GM19467 (cell line): ENCODE data around the gene CSAD.
"Not testable (repeated sequence)": the region's sequence is repeated elsewhere in the genome, so short reads cannot be mapped to it uniquely, and the experiment has no call there.

Experiments
- ATAC-seq: cut with Tn5 transposase; IDR thresholded peaks from one replicate; pipeline ENCODE4 v1.9.1; 2021; ENCODE audit warnings: mild to moderate bottlenecking, moderate library complexity; ENCODE audit not compliant: unreplicated experiment

The CSAD gene

DNA sequence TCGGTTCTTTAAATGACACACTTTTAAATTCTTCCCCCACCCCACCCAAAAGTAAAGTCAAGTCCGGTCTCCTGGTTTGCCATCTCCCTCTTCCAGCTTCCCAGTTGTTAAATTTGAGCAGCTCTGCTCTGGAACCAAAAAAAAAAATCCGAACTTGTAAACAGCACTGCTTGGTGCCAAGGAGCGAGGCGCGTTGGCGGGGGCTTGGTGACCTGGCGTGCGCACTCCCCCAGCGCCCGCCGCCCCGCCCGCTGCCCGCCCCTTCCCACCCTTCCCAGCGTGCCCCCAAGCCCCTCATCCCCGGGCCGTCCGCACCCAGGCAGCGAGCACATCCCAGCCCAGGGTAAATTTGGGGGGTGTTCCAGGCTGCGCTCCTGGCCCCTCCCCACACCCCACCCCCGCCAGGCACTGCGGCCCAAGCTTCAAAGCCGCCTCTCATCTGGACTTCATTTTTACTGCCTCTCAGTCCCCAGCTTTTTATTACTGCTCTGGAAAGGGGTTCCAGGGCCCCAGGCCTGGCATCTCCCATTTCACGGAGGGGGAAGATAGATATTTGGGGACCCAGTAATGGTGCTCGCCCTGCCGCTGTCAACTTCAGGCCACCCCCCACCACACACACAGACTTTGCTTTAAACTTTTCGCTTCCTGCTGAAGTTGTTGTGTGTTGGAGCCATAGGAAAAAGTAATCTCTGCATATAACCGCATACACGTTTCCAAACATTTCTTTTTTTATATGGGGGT lies 38.0 kb upstream of the CSAD start:
- ATAC-seq: no peak

DNA sequence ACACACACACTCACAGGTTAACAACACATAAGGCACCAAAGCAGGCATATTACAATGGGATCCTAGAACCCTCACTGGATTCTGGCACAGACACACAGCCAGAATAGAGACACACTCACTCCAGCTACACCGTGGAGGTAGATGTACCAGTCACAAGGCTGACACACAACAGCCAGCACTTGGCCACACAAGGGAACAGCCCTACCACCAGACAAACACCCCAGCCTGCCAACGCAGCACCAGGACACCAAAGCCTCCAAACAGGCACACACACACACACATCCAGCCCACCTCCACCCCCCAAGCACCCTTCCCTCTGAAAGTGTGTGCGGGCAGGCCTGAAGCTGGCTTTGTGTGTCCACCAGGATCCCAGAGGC lies 37.2 kb upstream of the CSAD start:
- no peak for ATAC-seq

DNA sequence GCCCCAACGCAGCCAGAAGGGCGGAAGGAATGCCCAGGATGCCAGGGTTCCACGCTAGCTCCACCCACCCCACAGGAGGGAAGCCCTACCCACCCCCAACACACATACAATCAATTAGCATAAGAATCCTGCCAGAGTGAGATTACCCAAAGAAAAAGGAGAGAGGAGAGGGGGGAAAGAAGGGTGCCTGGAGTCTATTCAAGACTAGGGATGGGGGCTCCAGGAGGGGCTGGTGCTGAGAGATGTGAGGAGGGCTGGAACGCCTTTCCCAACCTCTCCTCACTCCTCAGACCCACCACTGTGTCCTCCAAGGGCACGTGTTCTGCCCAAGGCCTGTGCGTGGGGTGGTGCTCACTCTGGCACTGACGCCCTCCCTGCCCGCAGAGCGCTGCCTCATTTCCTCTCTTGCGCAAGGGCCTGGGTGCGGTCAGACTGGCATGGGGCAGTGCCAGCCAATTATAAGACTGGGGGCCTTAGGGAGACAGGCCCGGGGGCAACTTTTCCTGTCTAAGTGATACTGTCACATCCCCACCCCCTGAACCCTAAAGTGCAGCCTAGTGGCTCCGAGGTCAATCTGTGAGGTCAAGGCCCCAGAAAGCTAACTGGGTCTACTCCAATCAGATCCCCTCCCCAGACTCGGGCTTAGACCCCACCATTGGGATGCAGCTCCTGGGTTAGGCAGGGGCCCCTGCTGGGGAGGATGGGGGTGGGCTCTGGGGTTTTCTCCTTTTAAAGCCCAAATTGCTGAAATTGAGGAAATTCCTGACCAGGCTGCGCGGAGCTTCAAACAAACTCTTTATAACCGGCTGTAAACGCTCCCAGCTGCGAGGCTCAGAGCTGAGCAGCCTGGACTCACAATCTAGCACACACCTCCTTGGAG lies 36.6 kb upstream of the CSAD start:
- ATAC-seq: no peak

DNA sequence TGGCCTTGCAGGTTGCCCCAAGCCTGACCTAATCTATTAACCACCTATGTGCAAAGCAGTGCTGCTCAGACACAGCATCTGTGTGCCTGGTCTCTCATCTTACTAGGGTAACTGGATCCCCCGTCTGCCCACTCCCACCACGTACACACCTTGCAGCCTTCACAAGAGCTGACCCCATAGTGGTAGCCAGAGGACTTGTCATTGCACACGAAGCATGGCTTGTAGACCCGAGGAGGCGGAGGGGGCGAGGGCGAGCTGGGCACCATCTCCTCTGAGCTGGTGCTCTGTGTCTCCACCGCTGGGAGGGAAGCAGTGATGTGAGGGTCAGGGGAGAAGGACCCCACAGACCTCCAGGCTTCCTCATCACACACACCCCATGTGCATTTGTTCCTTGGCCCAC lies 34.8 kb upstream of the CSAD start:
- ATAC-seq: no peak

DNA sequence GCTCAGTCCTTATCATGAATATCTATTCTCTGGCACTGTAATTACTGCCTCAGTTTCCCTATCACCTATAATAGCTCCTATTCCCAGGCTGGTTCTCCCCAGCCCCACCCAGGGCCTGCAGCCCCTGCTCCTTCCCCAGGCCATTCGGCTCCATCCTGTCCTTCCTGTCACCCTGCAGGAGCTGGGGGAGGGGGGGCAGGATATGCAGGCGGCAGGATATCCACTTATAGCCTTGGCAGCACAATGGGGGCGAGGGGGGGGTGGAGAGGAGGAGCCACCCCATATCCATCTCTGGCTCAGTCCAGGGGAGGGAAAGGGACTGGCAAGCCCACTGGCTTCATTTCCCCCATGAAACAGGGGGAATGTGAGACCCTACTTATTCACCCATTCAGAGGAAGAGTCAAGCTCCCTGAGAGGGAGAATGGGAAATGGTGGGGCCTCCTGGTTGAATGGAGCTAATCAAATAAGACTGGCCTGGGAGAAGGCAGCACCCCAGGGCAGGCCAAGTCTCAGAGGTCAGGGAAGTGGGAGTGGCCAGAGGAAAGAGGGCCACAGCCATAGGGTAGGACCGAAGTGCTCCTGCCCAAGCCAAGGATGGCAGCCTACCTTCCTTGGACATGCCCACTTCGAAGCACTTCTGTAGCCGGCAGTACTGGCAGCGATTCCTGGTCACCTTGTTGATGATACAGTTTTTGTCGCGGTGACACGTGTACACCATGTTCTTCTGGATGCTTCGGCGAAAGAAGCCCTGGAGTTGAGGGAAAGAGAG lies 34.1 kb upstream of the CSAD start:
- no peak for ATAC-seq

DNA sequence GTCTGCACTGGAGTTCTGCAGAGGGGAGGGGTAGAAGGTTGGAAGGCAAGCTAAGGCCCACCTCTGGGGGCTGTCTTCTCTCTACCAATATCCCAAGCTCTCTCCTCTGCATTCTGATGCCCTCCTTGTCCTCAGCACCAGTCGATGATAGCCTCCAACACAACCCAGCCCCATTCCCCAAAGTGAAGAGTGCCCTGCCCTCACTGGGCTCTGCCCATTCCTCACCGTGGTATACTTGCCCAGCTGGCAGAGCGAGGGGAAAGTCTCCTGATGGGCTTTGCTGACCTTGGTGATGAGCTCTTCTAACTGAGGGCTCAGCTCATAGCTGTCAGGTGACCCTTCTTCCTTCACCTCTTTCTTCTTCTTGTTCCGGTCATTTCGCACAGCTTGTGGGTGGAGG lies 33.5 kb upstream of the CSAD start:
- no peak for ATAC-seq

DNA sequence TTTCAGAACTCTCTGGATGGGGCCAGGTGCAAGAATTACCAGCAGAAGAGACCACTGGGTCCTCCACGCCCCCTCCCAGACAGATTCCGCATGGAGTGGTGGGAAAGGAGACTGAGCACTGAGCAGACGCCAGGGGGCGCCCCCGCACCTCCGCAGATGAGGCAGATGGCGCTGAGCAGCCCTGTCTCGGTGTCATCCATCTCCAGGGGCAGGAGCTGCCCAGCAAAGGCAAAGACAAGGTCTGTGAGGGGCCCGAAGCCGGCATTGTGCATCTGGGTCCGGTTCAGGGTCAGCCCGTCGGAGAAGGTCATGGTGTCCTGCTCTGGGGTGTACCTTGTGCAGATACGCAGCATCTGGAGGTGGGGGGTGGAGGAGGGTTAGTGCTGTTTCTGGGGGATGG lies 32.6 kb upstream of the CSAD start:
- no peak for ATAC-seq

DNA sequence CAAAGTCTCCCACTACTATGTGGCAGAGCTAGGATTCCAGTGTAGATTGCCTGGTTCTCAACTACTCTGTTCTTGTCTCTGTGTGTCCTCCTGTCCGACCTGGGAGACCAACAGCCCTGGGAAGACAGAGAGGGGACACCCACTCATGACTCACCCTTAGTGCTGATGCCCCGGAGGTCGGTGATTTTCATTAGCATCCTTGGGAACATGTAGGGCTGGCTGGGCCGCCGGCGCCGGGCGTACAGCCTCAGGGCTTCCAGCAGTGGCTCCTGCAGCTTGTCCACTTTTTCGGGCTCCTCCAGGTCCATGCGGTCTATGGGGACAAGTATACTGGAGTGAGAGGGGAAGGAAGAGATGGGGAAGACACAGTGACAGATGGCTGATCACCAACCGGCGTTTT lies 32.2 kb upstream of the CSAD start:
- no peak for ATAC-seq

DNA sequence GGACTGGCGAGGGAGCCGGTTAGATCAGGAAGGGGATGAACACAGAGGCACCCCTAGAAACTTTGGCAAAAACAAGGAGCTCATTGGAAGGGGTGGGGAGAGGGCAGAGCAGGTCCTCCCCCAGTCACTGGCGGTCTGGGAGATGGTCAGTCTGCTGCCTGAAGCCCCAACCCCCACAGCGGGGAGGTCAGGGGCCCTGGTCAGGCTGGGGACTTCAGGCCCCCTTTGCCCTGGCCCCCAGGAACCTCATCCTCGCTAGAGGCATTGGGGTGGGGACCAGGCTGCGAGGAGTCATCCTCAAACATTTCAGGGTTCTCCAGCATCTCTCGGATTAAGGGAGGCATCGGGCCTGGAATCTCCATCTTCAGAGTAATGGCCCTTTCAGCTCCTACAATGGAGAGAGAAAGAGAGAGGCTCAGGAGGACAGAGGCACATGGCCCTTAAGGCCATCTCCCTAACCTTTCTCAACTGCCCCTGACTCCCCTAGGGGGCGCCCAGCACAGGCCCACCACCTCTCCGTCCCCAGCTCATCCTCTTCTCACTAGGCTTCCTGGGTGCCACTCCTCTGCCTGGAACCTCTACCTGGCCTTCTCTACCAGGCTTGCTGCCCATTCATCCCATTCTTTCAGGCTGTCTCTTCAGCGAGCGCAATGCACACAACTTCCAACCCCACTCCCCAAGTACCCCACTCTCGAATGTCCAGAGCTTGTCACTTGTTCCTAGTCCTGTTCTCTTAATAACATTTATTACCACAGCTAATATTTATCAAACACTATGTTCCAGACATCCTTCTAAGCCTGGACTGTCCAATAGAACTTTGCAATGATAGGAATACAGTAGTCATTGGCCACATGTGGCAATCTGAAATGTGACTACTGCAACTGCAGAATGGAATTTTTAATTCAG lies 31.0 kb upstream of the CSAD start:
- ATAC-seq: no peak

DNA sequence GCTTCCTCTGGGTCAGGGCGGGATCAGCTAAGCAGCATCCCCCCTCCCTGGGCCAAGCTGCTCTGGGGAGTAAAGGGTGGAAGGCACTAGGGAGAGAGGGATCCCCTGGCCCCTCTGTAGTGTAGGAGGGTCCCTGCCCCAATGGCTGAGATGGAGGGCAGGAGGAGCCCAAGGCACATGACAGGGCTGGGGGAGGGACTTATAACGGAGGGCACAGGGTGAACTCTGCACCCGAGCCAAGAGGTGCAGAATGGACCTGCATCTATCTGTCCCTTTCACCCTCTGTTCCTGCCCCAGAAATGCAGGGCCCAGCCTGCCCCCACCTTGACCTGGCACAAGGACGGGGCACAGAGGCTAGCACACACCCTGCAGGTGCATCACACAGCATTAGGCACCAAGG lies 30.1 kb upstream of the CSAD start:
- no peak for ATAC-seq

DNA sequence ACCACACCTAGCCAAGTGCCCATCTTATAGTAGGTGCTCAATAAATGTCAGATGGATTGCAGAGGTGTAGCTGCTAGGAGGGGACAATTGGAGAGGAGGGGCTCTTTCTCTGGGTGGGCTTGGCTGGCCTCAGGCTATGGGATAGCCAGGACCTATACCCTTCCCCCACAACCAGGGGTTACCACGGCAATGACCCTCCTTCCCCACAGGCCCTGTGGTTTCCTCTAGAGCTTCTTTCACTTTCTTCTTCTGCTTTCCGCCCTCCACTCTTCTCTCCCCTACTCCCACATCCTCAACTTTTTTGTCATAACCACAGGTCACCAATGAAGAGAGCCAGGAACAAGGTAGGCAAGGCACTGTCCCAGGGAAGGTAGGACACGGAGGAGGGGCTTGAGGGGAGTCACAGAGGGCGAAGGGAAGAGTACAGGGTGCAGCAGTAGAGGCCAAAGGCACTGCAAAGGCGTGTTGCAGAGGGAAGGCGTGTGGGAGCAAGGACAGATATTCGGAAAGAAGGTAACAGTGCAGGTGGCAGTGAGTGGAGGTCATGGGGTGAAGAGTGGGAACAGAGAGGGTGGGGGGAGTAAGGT lies 28.2 kb upstream of the CSAD start:
- ATAC-seq: no peak

DNA sequence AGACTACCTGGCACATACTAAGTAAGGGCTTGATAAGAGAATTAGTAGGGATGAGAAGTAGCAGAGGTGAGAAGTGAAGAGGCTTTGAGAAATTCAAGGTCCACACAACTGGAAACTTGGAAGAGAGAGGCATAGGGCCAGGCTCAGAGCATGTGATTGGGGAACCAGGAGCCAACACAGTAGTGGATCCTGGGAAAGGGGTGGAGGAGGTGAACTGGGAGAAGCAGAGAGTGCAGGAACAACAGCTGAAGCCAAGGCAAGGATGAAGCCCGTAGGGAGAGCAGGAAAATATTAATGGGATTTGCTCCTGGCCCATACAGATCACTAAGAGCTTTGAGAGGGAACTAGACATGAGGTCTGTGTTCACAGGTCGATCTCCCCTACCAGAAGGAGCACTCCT lies 27.7 kb upstream of the CSAD start:
- ATAC-seq: no peak

DNA sequence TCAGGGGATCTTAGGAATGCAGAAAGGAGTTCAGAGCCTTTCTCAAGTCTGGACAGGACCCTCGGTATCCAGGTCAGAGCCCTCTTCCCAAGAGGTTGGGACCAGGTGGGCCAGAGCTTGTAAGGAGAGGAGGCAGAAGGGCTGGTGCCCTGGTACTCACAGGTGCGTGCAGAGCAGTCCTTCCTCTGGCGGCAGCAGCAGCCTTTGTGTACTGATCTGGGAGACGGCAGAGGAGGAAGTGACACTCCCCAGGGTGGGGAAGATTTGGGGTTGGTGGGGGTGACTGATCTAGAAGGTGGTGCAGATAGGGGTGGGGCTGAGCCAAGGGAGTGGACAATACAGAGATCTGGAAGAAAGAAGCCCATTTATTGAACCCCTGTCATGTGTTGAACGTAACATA lies 26.3 kb upstream of the CSAD start, which contains the start of gene ITGB7:
ITGB7 (minus strand) TSS at position 210 of the 400 bp plus-strand sequence. CDS start 6,808 bp downstream, outside the sequence.
- ATAC-seq: peak; percentile 44

DNA sequence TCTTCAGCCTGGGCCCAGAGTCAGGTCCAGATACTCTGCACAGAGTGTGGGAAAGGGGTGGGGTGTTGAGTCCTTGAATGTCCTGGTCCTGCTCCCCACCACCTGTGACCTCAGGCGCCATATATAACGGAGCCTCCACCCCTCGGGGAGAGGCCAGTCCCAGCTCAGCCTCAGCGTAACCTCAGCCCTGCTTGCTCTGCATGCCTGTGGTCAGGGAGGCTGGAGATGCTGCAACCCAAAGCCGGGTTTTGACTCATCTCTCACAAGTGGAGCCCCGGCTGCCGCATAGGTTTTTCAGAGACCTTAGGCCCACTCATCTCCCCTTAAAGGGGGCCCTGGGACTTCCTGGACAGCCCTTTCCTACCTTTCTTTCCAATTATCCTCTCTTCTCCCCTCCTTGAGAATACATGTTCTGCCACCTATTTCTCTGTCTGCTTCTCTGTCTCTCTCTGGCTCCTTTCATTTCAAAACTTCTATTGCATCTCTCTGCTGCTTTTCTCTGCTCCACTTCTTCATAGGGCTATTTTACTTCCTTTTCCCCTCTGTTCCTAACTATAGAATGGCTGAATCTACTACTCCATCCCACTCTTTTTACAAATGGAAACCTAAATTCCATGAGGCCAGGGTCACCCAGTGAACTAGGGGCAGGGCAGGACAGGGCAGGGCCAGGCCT lies 25.2 kb upstream of the CSAD start:
- peak; percentile 61 for ATAC-seq

DNA sequence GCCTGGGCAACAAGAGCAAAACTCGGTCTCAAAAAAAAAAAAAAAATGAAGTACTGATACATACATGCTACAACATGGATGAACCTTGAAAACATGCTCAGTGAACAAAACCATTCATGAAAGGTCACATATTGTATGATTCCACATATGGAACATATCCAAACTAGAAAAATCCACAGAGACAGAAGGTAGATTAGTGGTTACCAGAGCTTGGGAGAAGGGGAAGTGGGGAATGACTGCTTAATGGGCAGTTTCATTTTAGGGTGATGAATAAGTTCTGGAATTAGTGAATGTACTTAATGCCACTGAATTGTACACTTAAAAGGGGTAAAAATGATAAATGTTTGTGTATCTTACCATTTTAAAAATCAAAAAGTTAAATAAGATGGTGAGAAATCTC lies 23.6 kb upstream of the CSAD start:
- ATAC-seq: no peak

DNA sequence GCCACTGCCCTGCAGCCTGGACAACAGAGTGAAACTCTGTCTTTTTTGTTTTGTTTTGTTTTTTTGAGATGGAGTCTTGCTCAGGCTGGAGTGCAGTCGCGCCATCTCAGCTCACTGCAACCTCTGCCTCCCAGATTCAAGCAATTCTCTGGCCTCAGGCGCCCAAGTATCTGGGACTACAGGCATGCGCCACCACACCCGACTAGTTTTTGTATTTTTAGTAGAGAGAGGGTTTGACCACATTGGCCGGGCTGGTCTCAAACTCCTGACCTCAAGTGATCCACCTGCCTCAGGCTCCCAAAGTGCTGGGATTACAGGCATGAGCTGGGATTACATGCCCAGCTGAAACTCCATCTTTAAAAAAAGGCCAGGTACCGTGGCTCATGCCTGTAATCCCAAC lies 21.6 kb upstream of the CSAD start:
- ATAC-seq: not testable (repeated sequence)

DNA sequence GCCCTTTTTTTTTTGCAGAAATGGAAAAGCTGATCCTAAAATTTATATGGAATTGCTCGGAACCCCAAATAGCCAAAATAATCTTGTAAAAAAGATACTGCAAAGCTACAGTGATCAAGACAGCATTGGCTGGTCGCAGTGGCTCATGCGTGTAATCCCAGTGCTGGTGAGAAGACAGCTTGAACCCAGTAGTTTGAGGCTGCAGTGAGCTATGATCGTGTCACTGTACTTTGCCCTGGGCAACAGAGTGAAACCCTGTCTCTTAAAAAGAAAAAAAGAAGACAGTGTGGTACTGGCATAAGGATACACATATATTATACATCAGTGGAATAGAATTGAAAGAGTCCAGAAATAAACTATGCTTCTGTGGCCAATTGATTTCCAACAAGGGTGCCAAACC lies 20.9 kb upstream of the CSAD start:
- no peak for ATAC-seq

DNA sequence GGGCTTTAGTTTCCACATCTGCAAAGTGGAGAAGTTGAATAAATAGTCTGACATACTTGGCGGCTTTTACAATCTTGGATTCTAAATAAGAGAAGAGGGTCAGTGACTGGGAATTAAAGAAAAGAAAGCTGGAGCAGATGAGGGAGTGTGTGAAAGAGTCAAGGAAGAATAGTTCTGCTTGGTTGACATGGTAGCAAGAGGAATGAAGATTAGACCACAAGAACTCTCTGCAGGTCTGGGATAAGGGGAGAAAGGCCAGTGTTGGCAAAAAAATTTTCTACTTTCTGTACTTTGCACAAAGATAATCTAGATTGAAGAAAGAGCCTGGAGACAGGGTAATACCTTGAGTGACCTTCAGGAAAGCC lies 20.4 kb upstream of the CSAD start:
- ATAC-seq: no peak

DNA sequence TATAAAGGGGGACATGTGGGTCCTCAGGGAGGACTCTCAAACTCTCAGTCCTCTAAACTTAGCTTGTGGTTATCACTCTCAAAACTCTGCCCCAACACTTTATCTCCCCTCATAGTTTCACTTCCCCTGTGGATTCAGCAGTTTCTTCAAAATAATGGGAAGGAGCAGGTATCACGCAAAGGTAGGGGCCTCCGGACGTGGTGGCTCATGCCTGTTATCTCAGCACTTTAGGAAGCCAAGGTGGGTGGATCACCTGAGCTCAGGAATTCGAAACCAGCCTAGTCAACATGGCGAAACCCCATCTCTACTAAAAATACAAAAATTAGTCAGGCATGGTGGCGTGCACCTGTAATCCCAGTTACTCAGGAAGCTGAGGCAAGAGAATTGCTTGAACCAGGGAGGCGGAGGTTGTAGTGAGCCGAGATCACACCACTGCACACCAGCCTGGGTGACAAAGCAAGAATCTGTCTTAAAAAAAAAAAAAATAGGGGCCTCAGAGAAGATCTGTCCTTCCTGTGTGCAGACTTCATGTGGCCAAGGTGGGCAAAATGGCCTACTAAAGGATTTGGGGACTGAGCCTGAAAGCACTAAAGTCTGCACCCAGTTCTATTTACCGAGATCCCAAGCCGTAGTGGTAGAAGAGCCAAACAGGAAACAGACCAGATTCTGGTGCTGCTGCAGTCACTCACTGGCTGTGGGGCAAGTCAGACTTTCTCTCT lies 19.9 kb upstream of the CSAD start:
- ATAC-seq: peak; percentile 51
